ENCODE results near the gene COPG1. TPM values are rescaled to one million over a fixed set of nuclear protein-coding genes. Genes with fewer than 3 reads are reported as not detected.
"Not testable (repeated sequence)": the region's sequence is repeated elsewhere in the genome, so short reads cannot be mapped to it uniquely, and the experiment has no call there.

The COPG1 gene
- total and polyA plus RNA-seq, 2 donors from 2014 or later = 107 to 173 TPM

DNA sequence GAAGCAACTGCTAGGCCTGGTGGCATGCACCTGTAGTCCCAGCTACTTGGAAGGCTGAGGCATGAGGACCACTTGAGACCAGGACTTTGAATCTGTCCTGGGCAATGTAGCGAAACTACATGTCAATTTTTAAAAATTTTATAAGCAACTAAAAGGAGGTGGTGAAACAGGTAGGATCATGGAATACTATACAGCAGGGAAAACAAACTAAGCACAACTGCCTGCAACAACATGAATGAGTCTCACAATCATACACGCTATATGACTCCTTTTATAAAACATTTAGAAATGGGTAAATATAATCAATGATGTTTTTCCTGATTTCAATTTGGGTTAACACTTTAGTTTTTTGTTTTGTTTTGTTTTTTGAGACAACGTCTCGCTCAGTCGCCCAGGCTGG lies 36.2 kb upstream of the COPG1 start:
- DNase-seq (no peak), FAIRE-seq (no peak)
- no peaks in the 10 kb centered on the region for H3K27me3 ChIP-seq (ENCODE audit: control insufficient read depth, insufficient read depth, low read length)
- H3K27ac ChIP-seq (ENCODE audit: low read depth in 2 of 2, low read length in 2 of 2) = no peak overlapping the region
- no peak overlapping the region for H3K9ac ChIP-seq (ENCODE audit: low read length in 3 of 3)
- TF ChIP-seq CTCF (IDR thresholded peaks at IDR 0.05; ENCODE audit: borderline replicate concordance, extremely low read depth, insufficient read depth) = no peak
- intact Hi-C loops (cut with DNase I) = no loop called here
- no peaks in the 10 kb centered on the region for H3K36me3 ChIP-seq (ENCODE audit: control insufficient read depth in 2 of 3, insufficient read depth in 3 of 3, low read length in 3 of 3)
- H3K9me3 ChIP-seq (ENCODE audit: control insufficient read depth in 2 of 3, insufficient read depth in 1 of 3, low read length in 3 of 3) = no peaks in the 10 kb centered on the region
- no peaks in the 10 kb centered on the region for H3K4me1 ChIP-seq (ENCODE audit: control insufficient read depth in 2 of 3, insufficient read depth in 2 of 3, low read depth in 1 of 3, low read length in 3 of 3)
- H3K4me3 ChIP-seq (ENCODE audit: low read length in 3 of 3) = no peak overlapping the region

- Histone ChIP-seq H3K9me3 (ENCODE audit: control insufficient read depth in 2 of 3, insufficient read depth in 1 of 3, low read length in 3 of 3) (no peaks in the 10 kb centered on the region), H3K9ac (ENCODE audit: low read length in 3 of 3) (no peak overlapping the region), H3K36me3 (ENCODE audit: control insufficient read depth in 2 of 3, insufficient read depth in 3 of 3, low read length in 3 of 3) (no peaks in the 10 kb centered on the region), H3K27me3 (ENCODE audit: control insufficient read depth, insufficient read depth, low read length) (no peaks in the 10 kb centered on the region), H3K27ac (ENCODE audit: low read depth in 2 of 2, low read length in 2 of 2) (no peak overlapping the region), H3K4me1 (ENCODE audit: control insufficient read depth in 2 of 3, insufficient read depth in 2 of 3, low read depth in 1 of 3, low read length in 3 of 3) (no peaks in the 10 kb centered on the region), H3K4me3 (ENCODE audit: low read length in 3 of 3) (no peak overlapping the region)
- no peak for TF ChIP-seq CTCF (IDR thresholded peaks at IDR 0.05; ENCODE audit: borderline replicate concordance, extremely low read depth, insufficient read depth)
- intact Hi-C loops (cut with DNase I) = no loop called here
- DNase-seq = no peak
- no peak for FAIRE-seq
Observed at GRCh38 chr3:129218742-129219141, 30.7 kb upstream of the COPG1 start.

DNA sequence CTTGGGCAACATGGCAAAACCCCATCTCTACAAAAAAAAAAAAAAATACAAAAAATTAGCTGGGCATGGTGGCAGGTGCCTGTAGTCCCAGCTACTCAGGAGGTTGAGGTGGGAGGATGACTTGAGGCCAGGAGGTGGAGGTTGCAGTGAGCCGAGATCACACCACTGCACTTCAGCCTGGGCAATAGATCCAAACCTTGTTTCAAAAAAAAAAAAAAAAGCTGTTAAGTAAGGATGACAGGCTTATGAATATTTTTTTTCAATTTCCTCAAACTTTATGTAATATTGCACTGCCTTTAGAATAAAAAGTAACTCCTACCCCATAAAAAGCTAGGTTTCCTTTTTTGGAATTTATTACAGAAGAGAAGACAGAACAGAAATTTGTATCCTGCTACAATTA lies 25.0 kb upstream of the COPG1 start:
- H3K9me3 ChIP-seq (ENCODE audit: control insufficient read depth in 2 of 3, insufficient read depth in 1 of 3, low read length in 3 of 3); FAIRE-seq; H3K36me3 ChIP-seq (ENCODE audit: control insufficient read depth in 2 of 3, insufficient read depth in 3 of 3, low read length in 3 of 3); intact Hi-C loops (cut with DNase I); DNase-seq; H3K27me3 ChIP-seq (ENCODE audit: control insufficient read depth, insufficient read depth, low read length); H3K4me1 ChIP-seq (ENCODE audit: control insufficient read depth in 2 of 3, insufficient read depth in 2 of 3, low read depth in 1 of 3, low read length in 3 of 3): not testable (repeated sequence)
- H3K27ac ChIP-seq (ENCODE audit: low read depth in 2 of 2, low read length in 2 of 2) = peak overlapping the region in 1 of 2 donors; percentile 71
- H3K4me3 ChIP-seq (ENCODE audit: low read length in 3 of 3) = peak overlapping the region in 1 of 3 donors; percentile 43
- peak overlapping the region in 1 of 3 donors; percentile 35 for H3K9ac ChIP-seq (ENCODE audit: low read length in 3 of 3)

GRCh38 chr3:129224984-129225393 lies 24.4 kb upstream of the COPG1 start:
- H3K27me3 ChIP-seq (ENCODE audit: control insufficient read depth, insufficient read depth, low read length) = no peaks in the 10 kb centered on the region
- no peak for TF ChIP-seq CTCF (IDR thresholded peaks at IDR 0.05; ENCODE audit: borderline replicate concordance, extremely low read depth, insufficient read depth)
- H3K9ac ChIP-seq (ENCODE audit: low read length in 3 of 3) = peak overlapping the region in 2 of 3 donors; percentile 35 to 63
- no peaks in the 10 kb centered on the region for H3K36me3 ChIP-seq (ENCODE audit: control insufficient read depth in 2 of 3, insufficient read depth in 3 of 3, low read length in 3 of 3)
- no peaks in the 10 kb centered on the region for H3K9me3 ChIP-seq (ENCODE audit: control insufficient read depth in 2 of 3, insufficient read depth in 1 of 3, low read length in 3 of 3)
- peak in 3 of 5 donors; percentile 16 to 94 (median 38) for DNase-seq
- peak overlapping the region in 1 of 2 donors; percentile 51 for H3K27ac ChIP-seq (ENCODE audit: low read depth in 2 of 2, low read length in 2 of 2)
- H3K4me3 ChIP-seq (ENCODE audit: low read length in 3 of 3) = peak overlapping the region in 2 of 3 donors; percentile 43 to 51
- peaks cover 0 to 8% (median 3%) of the 10 kb centered on the region in 3 donors for H3K4me1 ChIP-seq (ENCODE audit: control insufficient read depth in 2 of 3, insufficient read depth in 2 of 3, low read depth in 1 of 3, low read length in 3 of 3)
- intact Hi-C loops (cut with DNase I) = no loop called here
- FAIRE-seq = peak; percentile 72
